Transverse colon (tissue), 4 donors: Measurements from ENCODE around the gene ZC3H12D.

Experiments
- POLR2A ChIP-seq: fragments of 450-650 bp; IDR thresholded peaks from one replicate; pipeline ENCODE4 v1.6.1; 2016; ENCODE audit warnings: antibody characterized with exemption, mild to moderate bottlenecking, moderate library complexity
- POLR2AphosphoS5 ChIP-seq, 3 donors: sonication (generic); formaldehyde crosslinking; IDR thresholded peaks; one replicate each; pipeline ENCODE4 v1.6.1; 2016; ENCODE audit warnings: antibody characterized with exemption in 3 of 3
- TF ChIP-seq, protein P1 (sequence below), 5 experiments: fragments of 200-600 bp in 3 of 5; fragments of 450-650 bp in 2 of 5; sonication (generic) in 3 of 5; IDR thresholded peaks; 1 replicate in 2 of 5; 2 replicates in 3 of 5; pipeline ENCODE4 v1.5.1; 2016 to 2017; ENCODE audit warnings: antibody characterized with exemption in 5 of 5, inconsistent platforms in 3 of 5, mild to moderate bottlenecking in 2 of 5, moderate library complexity in 1 of 5

DNA sequence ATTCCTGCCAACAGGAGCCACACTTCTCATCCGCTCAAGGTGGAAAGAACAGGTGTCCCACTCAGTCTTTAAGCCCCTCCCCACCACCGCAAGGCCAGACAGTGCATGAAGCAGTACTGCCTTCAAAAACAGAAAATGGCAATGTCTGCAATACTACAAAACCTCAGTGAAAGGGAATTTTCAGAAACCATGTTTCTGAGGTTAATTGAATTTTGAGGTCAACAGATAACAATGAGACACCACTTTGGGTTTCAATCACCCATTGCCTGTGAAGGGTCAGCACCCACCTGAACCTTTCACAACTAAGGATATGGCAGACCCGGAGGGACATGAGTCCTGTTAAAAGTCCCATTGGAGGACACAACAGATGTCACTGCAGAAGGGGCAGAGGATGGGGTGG is 13.0 kb downstream of the ZC3H12D start:
- TF ChIP-seq, protein P1, sequence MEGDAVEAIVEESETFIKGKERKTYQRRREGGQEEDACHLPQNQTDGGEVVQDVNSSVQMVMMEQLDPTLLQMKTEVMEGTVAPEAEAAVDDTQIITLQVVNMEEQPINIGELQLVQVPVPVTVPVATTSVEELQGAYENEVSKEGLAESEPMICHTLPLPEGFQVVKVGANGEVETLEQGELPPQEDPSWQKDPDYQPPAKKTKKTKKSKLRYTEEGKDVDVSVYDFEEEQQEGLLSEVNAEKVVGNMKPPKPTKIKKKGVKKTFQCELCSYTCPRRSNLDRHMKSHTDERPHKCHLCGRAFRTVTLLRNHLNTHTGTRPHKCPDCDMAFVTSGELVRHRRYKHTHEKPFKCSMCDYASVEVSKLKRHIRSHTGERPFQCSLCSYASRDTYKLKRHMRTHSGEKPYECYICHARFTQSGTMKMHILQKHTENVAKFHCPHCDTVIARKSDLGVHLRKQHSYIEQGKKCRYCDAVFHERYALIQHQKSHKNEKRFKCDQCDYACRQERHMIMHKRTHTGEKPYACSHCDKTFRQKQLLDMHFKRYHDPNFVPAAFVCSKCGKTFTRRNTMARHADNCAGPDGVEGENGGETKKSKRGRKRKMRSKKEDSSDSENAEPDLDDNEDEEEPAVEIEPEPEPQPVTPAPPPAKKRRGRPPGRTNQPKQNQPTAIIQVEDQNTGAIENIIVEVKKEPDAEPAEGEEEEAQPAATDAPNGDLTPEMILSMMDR (IDR thresholded peaks at IDR 0.05), result no peak
- TF ChIP-seq POLR2A (no peak), POLR2AphosphoS5 (IDR thresholded peaks at IDR 0.05) (no peak)
